IMR-90 (cell line): ENCODE results near the gene ACSF2. TPM values are rescaled to one million over a fixed set of nuclear protein-coding genes. Genes with fewer than 3 reads are reported as not detected.
A peak's percentile ranks its signal among the peaks of the same experiment; 100 is the strongest.

Experiments used
- ATAC-seq: fragments of 200-7000 bp; cut with Tn5 transposase; 2 replicates; pipeline ENCODE4 v1.9.1; 2020; ENCODE audit warnings: low read depth, mild to moderate bottlenecking, moderate library complexity
- BruUV-seq: library from RNA; stranded (reverse); fragments of 400-500 nt; replicated peaks from 2 replicates; lab custom pipeline; 2021; lab: Mats Ljungman, UMichigan
- CTCF ChIA-PET: fragments of 300-600 bp; formaldehyde crosslinking; extraction: SDS; loops from one replicate; lab custom pipeline; 2021; ENCODE audit warnings: antibody characterized with exemption; lab: Yijun Ruan, JAX
- POLR2A ChIA-PET: fragments of 300-600 bp; sonication (Branson Sonifier 250); formaldehyde crosslinking; loops from one replicate; lab custom pipeline; 2022; ENCODE audit warnings: antibody characterized with exemption; ENCODE audit not compliant: unreplicated experiment; lab: Charles Lee
- DNase-seq: peaks from one replicate; pipeline ENCODE4 v3.0.0; 2013
- H2AFZ ChIP-seq: replicated peaks from 2 replicates; pipeline ENCODE3; 2013; ENCODE audit warnings: low read length, mild to moderate bottlenecking; ENCODE audit not compliant: poor library complexity
- H2AK5ac ChIP-seq: 2 replicates; pipeline ENCODE4 v1.6.1; 2013; ENCODE audit warnings: low read depth, low read length, inconsistent platforms
- H2AK9ac ChIP-seq: replicated peaks from 2 replicates; pipeline ENCODE3; 2013; ENCODE audit warnings: mild to moderate bottlenecking, low read depth, low read length, moderate library complexity; ENCODE audit not compliant: poor library complexity
- H2BK120ac ChIP-seq: 2 replicates; pipeline ENCODE4 v1.6.1; 2013; ENCODE audit warnings: low read depth, low read length, inconsistent platforms
- H2BK15ac ChIP-seq: 3 replicates; pipeline ENCODE4 v1.6.1; 2013; ENCODE audit warnings: low read depth, low read length, inconsistent platforms
- H2BK20ac ChIP-seq: 2 replicates; pipeline ENCODE4 v1.6.1; 2013; ENCODE audit warnings: low read depth, mild to moderate bottlenecking, inconsistent platforms, low read length, moderate library complexity
- H2BK5ac ChIP-seq: 2 replicates; pipeline ENCODE4 v1.6.1; 2013; ENCODE audit warnings: mild to moderate bottlenecking, low read depth, low read length, inconsistent platforms; ENCODE audit not compliant: poor library complexity, severe bottlenecking
- H3K14ac ChIP-seq: replicated peaks from 2 replicates; pipeline ENCODE4 v1.6.1; 2013; ENCODE audit warnings: low read depth, low read length, inconsistent platforms
- H3K18ac ChIP-seq: 2 replicates; pipeline ENCODE4 v1.6.1; 2013; ENCODE audit warnings: low read depth, low read length, control low read depth
- H3K23ac ChIP-seq: 2 replicates; pipeline ENCODE4 v1.6.1; 2013; ENCODE audit warnings: low read depth, low read length, inconsistent platforms
- H3K27ac ChIP-seq: 2 replicates; pipeline ENCODE4 v1.5.1; 2013; ENCODE audit warnings: mild to moderate bottlenecking, control low read depth, low read length; ENCODE audit not compliant: insufficient read depth
- H3K27me3 ChIP-seq: 2 replicates; pipeline ENCODE4 v1.6.1; 2013; ENCODE audit warnings: low read length; ENCODE audit not compliant: control insufficient read depth, insufficient read depth
- H3K36me3 ChIP-seq: 2 replicates; pipeline ENCODE4 v1.6.1; 2013; ENCODE audit warnings: low read length, mixed read lengths; ENCODE audit not compliant: control insufficient read depth, insufficient read depth
- H3K4ac ChIP-seq: 2 replicates; pipeline ENCODE4 v1.6.1; 2013; ENCODE audit warnings: low read depth, low read length, inconsistent platforms
- H3K4me1 ChIP-seq: 2 replicates; pipeline ENCODE4 v1.6.1; 2013; ENCODE audit warnings: low read length, mixed read lengths; ENCODE audit not compliant: control insufficient read depth, insufficient read depth
- H3K4me2 ChIP-seq: 2 replicates; pipeline ENCODE4 v1.6.1; 2013; ENCODE audit warnings: low read depth, mild to moderate bottlenecking, control low read depth, low read length, moderate library complexity
- H3K4me3 ChIP-seq: 2 replicates; pipeline ENCODE4 v1.5.1; 2013; ENCODE audit warnings: low read depth, mild to moderate bottlenecking, control low read depth, low read length, moderate library complexity; ENCODE audit not compliant: insufficient read depth
- H3K56ac ChIP-seq: 2 replicates; pipeline ENCODE4 v1.6.1; 2013; ENCODE audit warnings: low read length, inconsistent platforms; ENCODE audit not compliant: insufficient read depth; ENCODE audit errors: extremely low read depth
- H3K79me1 ChIP-seq, 2 experiments: 2 replicates each; pipeline ENCODE4 v1.6.1; 2013; ENCODE audit warnings: low read length in 2 of 2, inconsistent platforms in 1 of 2, low read depth in 1 of 2
- H3K9ac ChIP-seq: 2 replicates; pipeline ENCODE4 v1.6.1; 2013; ENCODE audit warnings: low read depth, low read length, control low read depth
- H3K9me1 ChIP-seq: 2 replicates; pipeline ENCODE4 v1.6.1; 2013; ENCODE audit warnings: low read length, inconsistent platforms; ENCODE audit not compliant: insufficient read depth
- H3K9me3 ChIP-seq: 2 replicates; pipeline ENCODE4 v1.6.1; 2013; ENCODE audit warnings: low read length; ENCODE audit not compliant: control insufficient read depth, insufficient read depth
- H4K20me1 ChIP-seq: 2 replicates; pipeline ENCODE4 v1.6.1; 2013; ENCODE audit warnings: low read length, inconsistent platforms; ENCODE audit not compliant: insufficient read depth
- H4K5ac ChIP-seq: 2 replicates; pipeline ENCODE4 v1.6.1; 2013; ENCODE audit warnings: mild to moderate bottlenecking, low read depth, low read length, control low read depth
- H4K8ac ChIP-seq, 2 experiments: 2 replicates each; pipeline ENCODE4 v1.6.1; 2013; ENCODE audit warnings: low read depth in 2 of 2, low read length in 2 of 2, control low read depth in 1 of 2, inconsistent platforms in 1 of 2
- H4K91ac ChIP-seq: 2 replicates; pipeline ENCODE4 v1.6.1; 2013; ENCODE audit warnings: low read depth, low read length, inconsistent platforms; ENCODE audit not compliant: insufficient read depth
- CEBPB ChIP-seq: IDR thresholded peaks from 2 replicates; pipeline ENCODE4 v1.6.1; 2012; ENCODE audit warnings: low read depth, low read length, improper control_type of control experiment
- CTCF ChIP-seq: conservative IDR thresholded peaks from 2 replicates; pipeline ENCODE4 v1.5.1; 2012; ENCODE audit warnings: mild to moderate bottlenecking, low read depth, low read length, improper control_type of control experiment
- MAZ ChIP-seq: IDR thresholded peaks from 2 replicates; pipeline ENCODE4 v1.6.1; 2012; ENCODE audit warnings: low read depth, mild to moderate bottlenecking, low read length, improper control_type of control experiment, moderate library complexity, borderline replicate concordance
- POLR2A ChIP-seq: IDR thresholded peaks from 2 replicates; pipeline ENCODE4 v1.6.1; 2012; ENCODE audit warnings: mild to moderate bottlenecking, low read depth, low read length
- RAD21 ChIP-seq: IDR thresholded peaks from 2 replicates; pipeline ENCODE4 v1.6.1; 2012; ENCODE audit warnings: low read length, improper control_type of control experiment
- RFX5 ChIP-seq: IDR thresholded peaks from 2 replicates; pipeline ENCODE4 v1.8.0; 2012; ENCODE audit warnings: low read depth, mild to moderate bottlenecking, low read length, moderate library complexity
- WGBS, 2 experiments: methylation state at CpG; one replicate each; pipeline versions ENCODE4 v1.1.5 to v1.1.7; 2013; ENCODE audit warnings: missing lambda C conversion rate in 2 of 2; ENCODE audit not compliant: insufficient read length in 1 of 2; ENCODE audit errors: extremely low coverage in 2 of 2; 5-methylcytosine and 5-hydroxymethylcytosine counted together
- dilution Hi-C: fragments of 300-500 bp; cut with HindIII; formaldehyde crosslinking; loops from one replicate; pipeline ENCODE4 v1.14.3; 2018; ENCODE audit warnings: low sequenced_read_pairs; ENCODE audit not compliant: unreplicated experiment
- in situ Hi-C: fragments of 300-500 bp; cut with MboI; formaldehyde crosslinking; loops from 3 replicates; pipeline ENCODE4 v1.14.3; 2019; ENCODE audit warnings: low sequenced_read_pairs, inconsistent platforms, mixed read lengths
- intact Hi-C: fragments of 100-400 bp; cut with micrococcal nuclease; formaldehyde crosslinking; loops from 2 replicates; pipeline ENCODE4 v1.10.0; 2022
- polyA plus RNA-seq, 3 experiments: library from polyadenylated mRNA; depleted of rRNA; stranded (reverse); fragments of >200 nt; gene quantifications; 2 replicates each; pipeline ENCODE4 v1.2.3, GENCODE V29; 2012; ENCODE audit warnings: low replicate concordance in 1 of 3
- total RNA-seq: library from RNA; depleted of rRNA; stranded (reverse); fragments of >200 nt; gene quantifications from 2 replicates; pipeline ENCODE4 v1.2.3, GENCODE V29; 2012

Gene ACSF2
- total and polyA plus RNA-seq, 2 of the 4 experiments (the other 2 are of a cell fraction): 18.5 to 27.2 TPM

- H3K23ac ChIP-seq: 0 out of 2 replicates have a peak overlapping the region, but pooled peaks have one; percentile 24
- H4K91ac ChIP-seq: no peak overlapping the region
- DNase-seq: no peak
- peaks cover 8% of the 10 kb centered on the region; the same call in 1 of the 2 replicates for H4K20me1 ChIP-seq
- peaks cover 7% of the 10 kb centered on the region; the same call in 1 of the 2 replicates for H3K9me1 ChIP-seq
- no peak overlapping the region for H2BK120ac ChIP-seq
- peaks cover 9% of the 10 kb centered on the region for H3K36me3 ChIP-seq
- intact Hi-C loops: no loop called here
- TF ChIP-seq MAZ (no peak), RAD21 (no peak), CTCF (no peak), CEBPB (no peak), RFX5 (no peak), POLR2A (no peak)
- no peak overlapping the region for H2BK15ac ChIP-seq
- H3K4me2 ChIP-seq: no peak overlapping the region
- no peak overlapping the region for H2BK5ac ChIP-seq
- ChIA-PET POLR2A (no interaction called here), CTCF (interaction anchor here (0.6 kb wide), 1 partner anchor 8 kb away, joined by 3 read pairs; no protein-coding TSS in a partner anchor)
- no TSS peak for BruUV-seq
- H4K8ac ChIP-seq: no peak overlapping the region
- ATAC-seq: no peak
- no peak overlapping the region for H3K4ac ChIP-seq
- H4K5ac ChIP-seq: no peak overlapping the region
- H2BK20ac ChIP-seq: no peak overlapping the region
- dilution Hi-C loops: no loop called here
- H3K9ac ChIP-seq: no peak overlapping the region
- no peak overlapping the region for H3K14ac ChIP-seq
- no peaks in the 10 kb centered on the region; the same call in 1 of the 2 replicates for H3K4me1 ChIP-seq
- no peaks in the 10 kb centered on the region; the same call in 1 of the 2 replicates for H3K27me3 ChIP-seq
- no peaks in the 10 kb centered on the region for H3K9me3 ChIP-seq
- no peak overlapping the region for H3K27ac ChIP-seq
- H3K18ac ChIP-seq: no peak overlapping the region
- H2AFZ ChIP-seq: peak overlapping the region; percentile 40
- no peak overlapping the region for H2AK9ac ChIP-seq
- WGBS, 2 experiments: 75% methylated on average over 2 of the region's 18 CpGs; no CpG with 5 or more reads in 1 of the 2 experiments
- H3K56ac ChIP-seq: no peak overlapping the region
- in situ Hi-C loops: no loop called here
- no peak overlapping the region for H2AK5ac ChIP-seq
- no peak overlapping the region for H3K4me3 ChIP-seq
- H3K79me1 ChIP-seq: peaks cover 11 to 19% of the 10 kb centered on the region in 2 experiments; a peak in 3 of 4 replicates
Measured at GRCh38 chr17:50476545-50477315, 50.7 kb downstream of the ACSF2 start.
